Measurements from ENCODE around the gene DDX1. TPM values are rescaled to one million over a fixed set of nuclear protein-coding genes. Genes with fewer than 3 reads are reported as not detected.

DDX1 gene
- total and polyA plus RNA-seq, 9 of the 15 experiments (the other 6 are each of a cell fraction or from before 2014, with no cell fraction given), result 116 to 277 (median 232) TPM

DNA sequence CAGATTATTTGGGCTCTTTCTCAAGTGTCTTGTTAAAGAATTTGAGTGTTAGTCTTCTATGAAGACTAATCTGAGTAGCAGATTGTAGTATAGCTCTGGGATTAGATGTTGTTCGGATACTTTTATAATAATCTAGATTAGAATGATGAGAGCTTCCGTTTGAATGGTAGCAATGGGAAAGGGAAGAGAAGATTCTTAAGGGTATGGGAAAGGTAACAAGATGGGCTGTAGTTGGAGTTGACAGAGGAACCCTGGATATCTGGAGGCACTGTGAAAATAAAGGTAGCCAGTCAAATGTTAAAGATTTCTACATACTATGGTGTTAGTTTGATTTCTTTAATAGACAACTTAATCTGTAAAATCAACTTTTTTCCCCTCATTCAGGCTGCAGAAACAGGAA, 4.7 kb downstream of the DDX1 start:
- no peaks in the 10 kb centered on the region for H4K20me1 ChIP-seq (replicated peaks; ENCODE audit: control insufficient read depth, insufficient read depth, low read length)
- H3K9ac ChIP-seq (ENCODE audit: insufficient read depth in 1 of 2, low read depth in 2 of 2, low read length in 2 of 2), result no peak overlapping the region
- no peak overlapping the region for H3K27ac ChIP-seq (ENCODE audit: extremely low read depth, low read depth, low read length)
- no TSS peak for BruUV-seq (replicated peaks)
- no peak for ATAC-seq
- TF ChIP-seq SPI1 (IDR thresholded peaks at IDR 0.05; ENCODE audit: borderline replicate concordance, low read depth, low read length), result 0 out of 2 replicates have a peak, but pooled peaks have one; percentile 11
- TF ChIP-seq MAZ (CRISPR knock-in tag; conservative IDR thresholded peaks at IDR 0.05 in 1 of 2, IDR thresholded peaks at IDR 0.05 in 1 of 2), result no peak
- TF ChIP-seq PRMT5 (CRISPR knock-in tag; IDR thresholded peaks at IDR 0.05), result no peak
- no peak for TF ChIP-seq SOX6 (IDR thresholded peaks at IDR 0.05)
- no peak for TF ChIP-seq THRB (CRISPR knock-in tag; conservative IDR thresholded peaks at IDR 0.05)
- 81% methylated on average over 2 of the region's 2 CpGs for WGBS (ENCODE audit: insufficient coverage, low coverage, missing lambda C conversion rate)
- peaks cover 58% of the 10 kb centered on the region for H3K79me2 ChIP-seq (ENCODE audit: control insufficient read depth, insufficient read depth, low read length)
- peaks cover 3 to 8% of the 10 kb centered on the region in 2 experiments; a peak in 4 of 5 replicates for H3K4me1 ChIP-seq (replicated peaks in 1 of 2; ENCODE audit: control insufficient read depth in 2 of 2, insufficient read depth in 2 of 2, low read length in 2 of 2)
- in situ Hi-C loops (cut with MboI), result loop anchor here (25.0 kb wide), 1 partner anchor 684 kb away; no protein-coding TSS in a partner anchor
- H3K36me3 ChIP-seq (ENCODE audit: control insufficient read depth, insufficient read depth, low read length), result peaks cover 70% of the 10 kb centered on the region
- no peak overlapping the region for H2AFZ ChIP-seq (ENCODE audit: low read depth, low read length)
- no peak for DNase-seq (ENCODE audit: extremely low read depth in 1 of 4, low spot score in 3 of 4)
- H3K9me1 ChIP-seq (ENCODE audit: control insufficient read depth, insufficient read depth, low read length), result no peaks in the 10 kb centered on the region
- H3K9me3 ChIP-seq (replicated peaks; ENCODE audit: control insufficient read depth, insufficient read depth, low read depth, low read length), result no peaks in the 10 kb centered on the region
- no peak overlapping the region for H3K4me3 ChIP-seq
- no peak overlapping the region for H3K4me2 ChIP-seq (ENCODE audit: insufficient read depth, low read length)
- ChIA-PET POLR2A (no interaction called here), CTCF (ENCODE audit: low intra/inter-chr PET ratio) (no interaction called here)
- H3K27me3 ChIP-seq (ENCODE audit: control insufficient read depth in 2 of 2, insufficient read depth in 2 of 2, low read length in 2 of 2), result no peaks in the 10 kb centered on the region
- intact Hi-C loops (cut with micrococcal nuclease), result no loop called here
- no peak for FAIRE-seq

Data from K562 (cell line).